ENCODE results near the gene CDC42EP5.

CDC42EP5 gene

DNA sequence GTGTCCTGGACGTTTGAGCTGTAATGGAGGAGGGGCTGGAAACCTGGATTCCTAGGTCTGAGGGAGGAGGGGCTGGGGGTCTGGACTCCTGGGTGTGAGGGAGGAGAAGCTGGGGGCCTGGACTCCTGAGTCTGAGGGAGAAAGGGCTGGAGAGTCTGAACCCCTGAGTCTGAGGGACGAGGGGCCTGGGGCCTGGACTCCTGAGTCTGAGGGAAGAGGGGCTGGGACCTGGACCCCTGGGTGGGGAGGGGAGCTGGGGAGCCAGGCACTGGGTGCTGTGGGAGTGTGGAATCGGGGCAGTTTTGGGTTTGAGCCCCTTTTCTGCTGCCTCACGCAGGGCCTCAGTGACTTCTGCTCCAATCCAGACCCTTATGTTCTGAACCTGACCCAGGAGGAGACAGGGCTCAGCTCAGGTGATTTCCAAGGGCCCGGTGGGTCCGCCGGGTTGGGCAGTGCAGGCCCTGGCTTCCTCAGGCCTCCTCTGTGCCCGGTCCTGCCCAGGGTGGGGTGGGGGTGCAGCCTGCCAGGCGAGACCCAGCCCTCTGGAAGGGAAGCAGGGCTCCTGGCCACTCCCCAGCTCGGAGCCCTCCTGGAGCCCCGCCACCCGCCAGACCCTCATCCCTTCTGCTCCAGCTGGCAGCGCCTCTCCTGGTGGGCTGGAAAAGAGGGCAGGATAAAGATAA lies 43.4 kb downstream of the CDC42EP5 start:
- TF ChIP-seq GABPA (IDR thresholded peaks at IDR 0.05; ENCODE audit: low read depth) (no peak), SPI1 (IDR thresholded peaks at IDR 0.05; ENCODE audit: borderline replicate concordance, low read depth) (no peak), POLR2AphosphoS5 (IDR thresholded peaks at IDR 0.05; ENCODE audit: low read depth) (no peak)
- TF ChIP-seq, protein P1, sequence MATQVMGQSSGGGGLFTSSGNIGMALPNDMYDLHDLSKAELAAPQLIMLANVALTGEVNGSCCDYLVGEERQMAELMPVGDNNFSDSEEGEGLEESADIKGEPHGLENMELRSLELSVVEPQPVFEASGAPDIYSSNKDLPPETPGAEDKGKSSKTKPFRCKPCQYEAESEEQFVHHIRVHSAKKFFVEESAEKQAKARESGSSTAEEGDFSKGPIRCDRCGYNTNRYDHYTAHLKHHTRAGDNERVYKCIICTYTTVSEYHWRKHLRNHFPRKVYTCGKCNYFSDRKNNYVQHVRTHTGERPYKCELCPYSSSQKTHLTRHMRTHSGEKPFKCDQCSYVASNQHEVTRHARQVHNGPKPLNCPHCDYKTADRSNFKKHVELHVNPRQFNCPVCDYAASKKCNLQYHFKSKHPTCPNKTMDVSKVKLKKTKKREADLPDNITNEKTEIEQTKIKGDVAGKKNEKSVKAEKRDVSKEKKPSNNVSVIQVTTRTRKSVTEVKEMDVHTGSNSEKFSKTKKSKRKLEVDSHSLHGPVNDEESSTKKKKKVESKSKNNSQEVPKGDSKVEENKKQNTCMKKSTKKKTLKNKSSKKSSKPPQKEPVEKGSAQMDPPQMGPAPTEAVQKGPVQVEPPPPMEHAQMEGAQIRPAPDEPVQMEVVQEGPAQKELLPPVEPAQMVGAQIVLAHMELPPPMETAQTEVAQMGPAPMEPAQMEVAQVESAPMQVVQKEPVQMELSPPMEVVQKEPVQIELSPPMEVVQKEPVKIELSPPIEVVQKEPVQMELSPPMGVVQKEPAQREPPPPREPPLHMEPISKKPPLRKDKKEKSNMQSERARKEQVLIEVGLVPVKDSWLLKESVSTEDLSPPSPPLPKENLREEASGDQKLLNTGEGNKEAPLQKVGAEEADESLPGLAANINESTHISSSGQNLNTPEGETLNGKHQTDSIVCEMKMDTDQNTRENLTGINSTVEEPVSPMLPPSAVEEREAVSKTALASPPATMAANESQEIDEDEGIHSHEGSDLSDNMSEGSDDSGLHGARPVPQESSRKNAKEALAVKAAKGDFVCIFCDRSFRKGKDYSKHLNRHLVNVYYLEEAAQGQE (IDR thresholded peaks at IDR 0.05; ENCODE audit: insufficient replicate concordance, low read depth), result no peak
- TF ChIP-seq, protein P2, sequence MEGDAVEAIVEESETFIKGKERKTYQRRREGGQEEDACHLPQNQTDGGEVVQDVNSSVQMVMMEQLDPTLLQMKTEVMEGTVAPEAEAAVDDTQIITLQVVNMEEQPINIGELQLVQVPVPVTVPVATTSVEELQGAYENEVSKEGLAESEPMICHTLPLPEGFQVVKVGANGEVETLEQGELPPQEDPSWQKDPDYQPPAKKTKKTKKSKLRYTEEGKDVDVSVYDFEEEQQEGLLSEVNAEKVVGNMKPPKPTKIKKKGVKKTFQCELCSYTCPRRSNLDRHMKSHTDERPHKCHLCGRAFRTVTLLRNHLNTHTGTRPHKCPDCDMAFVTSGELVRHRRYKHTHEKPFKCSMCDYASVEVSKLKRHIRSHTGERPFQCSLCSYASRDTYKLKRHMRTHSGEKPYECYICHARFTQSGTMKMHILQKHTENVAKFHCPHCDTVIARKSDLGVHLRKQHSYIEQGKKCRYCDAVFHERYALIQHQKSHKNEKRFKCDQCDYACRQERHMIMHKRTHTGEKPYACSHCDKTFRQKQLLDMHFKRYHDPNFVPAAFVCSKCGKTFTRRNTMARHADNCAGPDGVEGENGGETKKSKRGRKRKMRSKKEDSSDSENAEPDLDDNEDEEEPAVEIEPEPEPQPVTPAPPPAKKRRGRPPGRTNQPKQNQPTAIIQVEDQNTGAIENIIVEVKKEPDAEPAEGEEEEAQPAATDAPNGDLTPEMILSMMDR (IDR thresholded peaks at IDR 0.05; ENCODE audit: insufficient read depth, low read length), result no peak
- H3K27ac ChIP-seq (replicated peaks), result no peak overlapping the region
- peaks cover 22% of the 10 kb centered on the region for H3K27me3 ChIP-seq (ENCODE audit: insufficient read depth, poor library complexity, severe bottlenecking)
- no peak overlapping the region for H3K4me3 ChIP-seq (replicated peaks; ENCODE audit: insufficient read depth, low read length)
- DNase-seq (ENCODE audit: low read depth in 1 of 2, low spot score in 1 of 2), result no peak

DNA sequence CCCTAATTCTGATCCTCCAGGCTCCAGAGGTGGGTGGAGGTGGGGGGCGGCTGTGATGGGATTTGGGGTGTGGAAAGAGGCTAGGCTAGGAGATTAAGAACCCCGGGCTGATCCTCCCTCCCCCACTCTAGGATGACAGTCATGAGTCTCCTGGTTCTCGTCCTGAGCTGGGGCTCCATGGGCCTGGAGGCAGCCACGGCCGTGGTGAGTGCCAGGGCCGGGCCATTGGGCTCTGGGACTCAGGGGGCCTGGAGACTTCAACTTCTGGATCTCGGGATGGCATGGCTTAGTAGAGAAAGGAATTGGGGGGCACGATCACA lies 44.0 kb downstream of the CDC42EP5 start:
- Histone ChIP-seq H3K4me3 (replicated peaks; ENCODE audit: insufficient read depth, low read length) (no peak overlapping the region), H3K27ac (replicated peaks) (no peak overlapping the region), H3K27me3 (ENCODE audit: insufficient read depth, poor library complexity, severe bottlenecking) (peaks cover 22% of the 10 kb centered on the region)
- no peak for DNase-seq (ENCODE audit: low read depth in 1 of 2, low spot score in 1 of 2)
- no peak for TF ChIP-seq SPI1 (IDR thresholded peaks at IDR 0.05; ENCODE audit: borderline replicate concordance, low read depth)
- no peak for TF ChIP-seq POLR2AphosphoS5 (IDR thresholded peaks at IDR 0.05; ENCODE audit: low read depth)
- no peak for TF ChIP-seq GABPA (IDR thresholded peaks at IDR 0.05; ENCODE audit: low read depth)
- TF ChIP-seq, protein P2 (IDR thresholded peaks at IDR 0.05; ENCODE audit: insufficient read depth, low read length), result no peak
- TF ChIP-seq, protein P1 (IDR thresholded peaks at IDR 0.05; ENCODE audit: insufficient replicate concordance, low read depth), result no peak

DNA sequence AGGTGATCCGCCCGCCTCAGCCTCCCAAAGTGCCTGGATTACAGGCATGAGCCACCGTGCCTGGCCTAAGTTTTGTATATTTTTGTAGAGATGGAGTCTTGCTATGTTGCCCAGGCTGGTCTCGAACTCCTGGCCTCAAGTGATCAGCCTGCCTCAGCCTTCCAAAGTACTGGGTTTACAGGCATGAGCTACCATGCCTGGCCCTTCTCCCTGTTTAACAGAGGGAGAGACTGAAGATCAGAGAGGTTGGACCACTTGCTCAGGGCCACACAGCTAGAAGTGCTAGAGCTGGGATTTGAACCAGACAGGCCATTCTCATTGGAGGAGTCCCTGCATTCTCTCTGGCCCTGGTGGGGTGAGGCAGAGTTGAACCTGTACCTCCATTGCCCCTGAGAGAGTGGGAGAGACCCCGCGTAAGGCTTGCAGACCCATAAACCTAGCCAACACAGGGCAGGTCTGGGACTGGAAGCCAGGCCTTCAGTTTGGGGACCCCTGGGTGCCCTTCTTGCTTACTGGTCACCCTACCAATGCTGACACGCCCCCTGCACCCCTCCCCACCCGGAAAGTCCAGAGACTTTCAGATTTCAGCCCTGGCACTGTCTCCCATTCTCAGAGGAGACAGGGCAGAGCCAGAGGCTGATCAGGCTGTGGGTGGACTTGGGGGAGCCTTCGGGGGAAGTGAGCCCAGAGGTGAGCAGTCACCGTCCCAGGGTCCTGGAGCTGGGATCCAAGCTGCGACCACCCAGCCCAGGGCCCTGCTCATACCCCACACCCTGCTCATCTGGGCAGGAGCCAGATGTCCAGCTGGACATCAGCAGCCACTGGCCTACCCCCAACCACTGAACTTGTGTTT lies 44.5 kb downstream of the CDC42EP5 start:
- Histone ChIP-seq H3K27me3 (ENCODE audit: insufficient read depth, poor library complexity, severe bottlenecking) (peaks cover 24% of the 10 kb centered on the region), H3K4me3 (replicated peaks; ENCODE audit: insufficient read depth, low read length) (no peak overlapping the region), H3K27ac (replicated peaks) (no peak overlapping the region)
- TF ChIP-seq, protein P2 (IDR thresholded peaks at IDR 0.05; ENCODE audit: insufficient read depth, low read length), result no peak
- TF ChIP-seq POLR2AphosphoS5 (IDR thresholded peaks at IDR 0.05; ENCODE audit: low read depth) (no peak), SPI1 (IDR thresholded peaks at IDR 0.05; ENCODE audit: borderline replicate concordance, low read depth) (no peak), GABPA (IDR thresholded peaks at IDR 0.05; ENCODE audit: low read depth) (no peak)
- TF ChIP-seq, protein P1 (IDR thresholded peaks at IDR 0.05; ENCODE audit: insufficient replicate concordance, low read depth), result no peak
- DNase-seq (ENCODE audit: low read depth in 1 of 2, low spot score in 1 of 2), result no peak

Measured in HL-60 (cell line).